Stimulated activated CD4-positive, alpha-beta T cell treated with anti-CD3 and anti-CD28 coated beads, TNF-alpha, amount 100 ng/mL, for 1 hour (primary cell): ENCODE results near the gene NKD2.

Source experiments
- DNase-seq, 3 donors: peaks; one replicate each; pipeline ENCODE4 v3.0.0-alpha.2; 2020; ENCODE audit warnings: low read depth in 3 of 3, low spot score in 1 of 3

NKD2 gene

GRCh38 chr5:1041225-1042143 is 32.9 kb downstream of the NKD2 start:
- DNase-seq, result no peak

- no peak for DNase-seq
Observed at GRCh38 chr5:1042626-1043025, 34.0 kb downstream of the NKD2 start.

DNA sequence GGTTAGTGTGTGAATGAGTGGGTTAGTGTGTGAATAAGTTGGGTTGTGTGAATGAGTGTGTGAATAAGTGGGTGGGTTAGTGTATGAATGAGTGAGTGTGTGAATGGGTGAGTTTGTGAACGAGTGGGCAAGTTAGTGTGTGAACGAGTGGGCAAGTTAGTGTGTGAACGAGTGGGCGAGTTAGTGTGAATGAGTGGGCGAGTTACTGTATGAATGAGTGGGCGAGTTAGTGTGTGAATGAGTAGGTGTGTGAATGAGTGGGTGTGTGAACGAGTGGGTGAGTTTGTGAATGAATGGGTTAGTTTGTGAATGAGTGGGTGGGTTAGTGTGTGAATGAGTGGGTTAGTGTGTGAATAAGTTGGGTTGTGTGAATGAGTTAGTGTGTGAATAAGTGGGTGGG is 34.7 kb downstream of the NKD2 start:
- DNase-seq, result no peak

GRCh38 chr5:1044117-1044516 is 35.5 kb downstream of the NKD2 start:
- DNase-seq, result no peak

- DNase-seq, result no peak
Observed at GRCh38 chr5:1045960-1046560, 37.5 kb downstream of the NKD2 start.

DNA sequence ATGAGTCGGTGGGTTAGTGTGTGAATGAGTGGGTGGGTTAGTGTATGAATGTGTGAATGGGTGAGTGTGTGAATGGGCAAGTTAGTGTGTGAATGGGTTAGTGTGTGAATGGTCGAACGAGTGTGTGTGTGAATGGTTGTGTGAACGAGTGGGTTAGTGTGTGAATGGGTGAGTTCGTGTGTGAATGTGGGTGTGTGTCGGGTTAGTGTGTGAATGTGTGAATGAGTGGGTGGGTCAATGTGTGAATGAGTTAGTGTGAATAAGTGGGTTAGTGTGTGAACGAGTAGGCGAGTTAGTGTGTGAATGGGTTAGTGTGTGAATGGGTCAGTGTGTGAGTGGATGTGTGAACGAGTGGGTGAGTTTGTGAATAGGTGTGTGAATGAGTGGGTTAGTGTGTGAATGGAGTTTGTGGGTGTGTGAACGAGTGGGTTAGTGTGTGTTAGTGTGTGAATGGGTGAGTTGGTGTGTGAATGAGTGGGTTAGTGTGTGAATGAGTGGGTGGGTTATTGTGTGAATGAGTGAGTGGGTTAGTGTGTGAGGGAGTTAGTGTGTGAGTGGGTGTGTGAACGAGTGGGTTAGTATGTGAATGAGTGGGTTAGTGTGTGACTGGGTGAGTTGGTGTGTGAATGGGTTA is 38.8 kb downstream of the NKD2 start:
- no peak for DNase-seq

GRCh38 chr5:1048162-1048721 is 39.6 kb downstream of the NKD2 start:
- DNase-seq, result no peak

DNA sequence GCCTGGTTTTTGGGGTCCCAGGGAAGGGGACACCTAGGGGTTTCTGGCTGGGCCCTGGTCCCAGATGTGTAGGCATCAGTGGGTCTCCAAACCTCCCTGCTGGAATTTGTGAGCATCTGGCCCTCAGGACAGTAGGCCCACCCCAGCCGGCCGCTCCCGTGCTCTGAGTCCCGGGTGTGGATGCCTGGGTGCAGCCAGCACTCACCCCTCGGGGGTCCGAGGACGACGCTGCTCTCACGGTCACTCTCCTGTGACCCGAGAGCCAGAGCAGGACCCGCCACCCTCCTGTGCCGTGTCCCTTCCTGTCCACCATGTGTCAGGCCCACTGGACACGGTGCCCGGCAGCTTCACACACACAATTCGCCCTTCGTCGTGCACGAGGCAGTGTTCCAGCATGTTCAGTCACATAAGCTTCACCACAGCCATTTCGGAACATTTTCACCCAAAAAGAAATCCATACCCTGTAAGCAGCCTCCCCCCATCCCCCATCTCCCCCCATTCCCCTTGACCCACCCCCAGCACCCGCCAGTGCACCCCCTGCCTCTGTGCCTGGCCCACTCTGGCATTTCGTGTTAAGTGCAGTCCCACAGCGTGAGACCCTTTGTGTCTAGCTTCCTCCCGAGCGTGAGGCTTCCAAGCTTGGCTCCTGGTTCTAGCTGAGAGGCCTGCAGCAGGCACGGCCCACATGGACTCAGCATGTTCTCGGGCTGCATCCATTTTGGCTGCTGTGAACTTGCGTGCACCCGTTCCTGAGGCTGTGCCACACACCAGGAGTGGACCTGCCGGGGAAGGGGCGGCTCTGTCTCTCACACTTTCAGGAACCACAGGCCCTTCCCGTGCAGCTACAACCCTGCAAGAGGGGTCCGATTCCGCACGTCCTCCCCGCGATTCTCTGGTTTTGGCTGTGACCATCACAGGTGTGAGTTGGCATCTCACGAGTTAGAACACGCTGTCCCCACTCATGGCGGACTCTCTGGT is 40.5 kb downstream of the NKD2 start:
- no peak for DNase-seq

- no peak for DNase-seq
Observed at GRCh38 chr5:1050423-1051365, 42.1 kb downstream of the NKD2 start.

GRCh38 chr5:1051366-1051720 is 42.7 kb downstream of the NKD2 start:
- no peak for DNase-seq

- DNase-seq, result no peak
Observed at GRCh38 chr5:1052076-1052475, 43.5 kb downstream of the NKD2 start.

DNA sequence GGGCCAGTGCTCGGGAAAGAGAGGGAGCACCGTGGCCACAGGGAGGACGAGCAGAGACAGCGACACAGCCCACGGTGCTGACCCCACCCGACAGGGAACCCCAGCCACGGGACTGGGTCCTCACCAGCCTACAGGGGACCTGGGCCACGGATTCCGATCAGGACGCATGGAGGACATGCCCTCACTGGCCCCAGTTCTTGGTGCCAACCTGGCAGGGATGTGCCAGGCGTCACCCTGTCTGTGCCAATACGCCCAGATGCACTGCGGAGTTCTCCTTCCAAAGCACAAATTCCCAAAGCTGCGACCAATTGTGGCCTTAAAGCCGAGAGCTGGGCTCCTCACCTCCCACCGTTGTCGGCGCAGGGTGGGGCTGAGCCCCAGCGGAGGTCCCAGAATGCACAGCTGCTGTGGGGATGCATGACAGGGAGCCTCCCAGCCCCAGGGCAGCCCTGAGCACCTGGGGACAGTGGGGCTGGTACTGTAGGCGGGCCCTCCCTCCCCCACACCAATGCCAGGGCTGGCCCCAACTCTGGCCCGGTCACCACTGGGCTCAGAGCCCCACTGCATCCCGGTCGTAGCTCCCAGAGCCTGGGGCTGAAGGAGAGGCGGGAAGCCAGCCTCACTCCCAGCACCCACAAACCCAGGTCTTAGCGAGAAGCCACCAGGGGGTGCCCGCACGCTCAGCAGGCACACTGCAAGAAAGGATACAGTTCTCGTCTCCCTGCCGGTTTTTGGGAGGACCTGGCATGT is 44.2 kb downstream of the NKD2 start:
- DNase-seq, result no peak

- DNase-seq, result no peak
Observed at GRCh38 chr5:1053391-1054017, 44.9 kb downstream of the NKD2 start.

GRCh38 chr5:1054018-1054798 is 45.6 kb downstream of the NKD2 start:
- DNase-seq, result no peak

- DNase-seq, result no peak
Observed at GRCh38 chr5:1054799-1055775, 46.5 kb downstream of the NKD2 start.

GRCh38 chr5:1055896-1056610 is 47.5 kb downstream of the NKD2 start:
- DNase-seq, result no peak
